GM23338 (cell line): ENCODE results near the gene PDP2. TPM values are rescaled to one million over a fixed set of nuclear protein-coding genes. Genes with fewer than 3 reads are reported as not detected.
A peak's percentile ranks its signal among the peaks of the same experiment; 100 is the strongest.

ENCODE experiments used
- ATAC-seq: fragments of 200-7000 bp; cut with Tn5 transposase; 3 replicates; pipeline ENCODE4 v1.9.1; 2020
- DNase-seq: peaks from one replicate; pipeline ENCODE4 v3.0.0-alpha.2; 2015; ENCODE audit warnings: low spot score
- H2AFZ ChIP-seq: fragments of 200-600 bp; sonication (generic); 2 replicates; pipeline ENCODE4 v1.8.0; 2016; ENCODE audit warnings: antibody characterized with exemption, mild to moderate bottlenecking, moderate library complexity
- H3F3A ChIP-seq: fragments of 200-600 bp; sonication (generic); replicated peaks from 2 replicates; pipeline ENCODE4 v1.8.0; 2017; ENCODE audit warnings: antibody characterized with exemption, mixed run types, low read depth
- H3K27ac ChIP-seq: fragments of 200-600 bp; sonication (generic); 2 replicates; pipeline ENCODE4 v1.6.1; 2016; ENCODE audit warnings: low read depth
- H3K27me3 ChIP-seq: fragments of 200-600 bp; sonication (generic); 2 replicates; pipeline ENCODE4 v1.8.0; 2016; ENCODE audit warnings: mild to moderate bottlenecking, mixed run types, moderate library complexity; ENCODE audit not compliant: insufficient read depth
- H3K36me3 ChIP-seq: fragments of 200-600 bp; sonication (generic); 2 replicates; pipeline ENCODE4 v1.8.0; 2016; ENCODE audit warnings: mild to moderate bottlenecking; ENCODE audit not compliant: insufficient read depth
- H3K4me1 ChIP-seq: fragments of 200-600 bp; sonication (generic); 2 replicates; pipeline ENCODE4 v1.8.0; 2016; ENCODE audit warnings: mild to moderate bottlenecking, moderate library complexity; ENCODE audit not compliant: insufficient read depth
- H3K4me2 ChIP-seq: fragments of 200-600 bp; sonication (generic); 2 replicates; pipeline ENCODE4 v1.7.1; 2017; ENCODE audit warnings: mixed run types
- H3K4me3 ChIP-seq: fragments of 200-600 bp; sonication (generic); 2 replicates; pipeline ENCODE4 v1.6.1; 2016; ENCODE audit warnings: mixed run types
- H3K79me2 ChIP-seq: fragments of 200-600 bp; sonication (generic); replicated peaks from 2 replicates; pipeline ENCODE4 v1.8.0; 2017; ENCODE audit warnings: mild to moderate bottlenecking; ENCODE audit not compliant: insufficient read depth
- H3K9me2 ChIP-seq: fragments of 200-600 bp; sonication (generic); 2 replicates; pipeline ENCODE4 v1.8.0; 2017; ENCODE audit not compliant: insufficient read depth
- H4K20me1 ChIP-seq: fragments of 200-600 bp; sonication (generic); replicated peaks from 2 replicates; pipeline ENCODE4 v1.8.0; 2017; ENCODE audit warnings: mild to moderate bottlenecking; ENCODE audit not compliant: insufficient read depth
- H3K27ac Mint-ChIP-seq: 2 replicates; pipeline ENCODE4 v1.8.0; 2020; ENCODE audit warnings: inconsistent platforms, mild to moderate bottlenecking, moderate library complexity, mixed read lengths
- H3K27me3 Mint-ChIP-seq: 3 replicates; pipeline ENCODE4 v1.8.0; 2022; ENCODE audit warnings: low read depth, mild to moderate bottlenecking, moderate library complexity, mixed read lengths, inconsistent platforms; ENCODE audit not compliant: insufficient read depth, poor library complexity
- H3K36me3 Mint-ChIP-seq: 3 replicates; pipeline ENCODE4 v1.8.0; 2021; ENCODE audit warnings: low read depth, mild to moderate bottlenecking, inconsistent platforms, moderate library complexity, mixed read lengths
- H3K4me1 Mint-ChIP-seq: 3 replicates; pipeline ENCODE4 v1.8.0; 2020; ENCODE audit warnings: mild to moderate bottlenecking, inconsistent platforms, mixed read lengths
- H3K4me3 Mint-ChIP-seq: 3 replicates; pipeline ENCODE4 v1.8.0; 2021; ENCODE audit warnings: moderate library complexity, mild to moderate bottlenecking, inconsistent platforms, mixed read lengths
- H3K9me3 Mint-ChIP-seq: 3 replicates; pipeline ENCODE4 v1.8.0; 2020; ENCODE audit warnings: moderate library complexity, mild to moderate bottlenecking, inconsistent platforms, mixed read lengths
- CREB1 ChIP-seq: fragments of 250-450 bp; sonication (Bioruptor Pico); IDR thresholded peaks from 2 replicates; pipeline ENCODE4 v1.5.0; 2020; ENCODE audit warnings: low read depth, mild to moderate bottlenecking, moderate library complexity
- CTCF ChIP-seq, 2 experiments: fragments of 200-600 bp in 1 of 2; sonication (generic) in 1 of 2; conservative IDR thresholded peaks; 2 replicates each; pipeline versions ENCODE4 v1.5.1 to v1.6.1; 2016 to 2017; ENCODE audit warnings: antibody characterized with exemption in 2 of 2, low read depth in 2 of 2, mild to moderate bottlenecking in 2 of 2, moderate library complexity in 1 of 2
- ETS1 ChIP-seq: IDR thresholded peaks from 2 replicates; pipeline ENCODE4 v1.6.1; 2016; ENCODE audit warnings: antibody characterized with exemption
- EZH2 ChIP-seq: fragments of 200-600 bp; sonication (generic); IDR thresholded peaks from one replicate; pipeline ENCODE4 v1.8.0; 2017; ENCODE audit warnings: antibody characterized with exemption, mild to moderate bottlenecking, low read depth; ENCODE audit not compliant: unreplicated experiment
- POLR2AphosphoS5 ChIP-seq: IDR thresholded peaks from 2 replicates; pipeline ENCODE4 v1.6.1; 2016; ENCODE audit warnings: antibody characterized with exemption, low read depth
- STAT1 ChIP-seq: IDR thresholded peaks from one replicate; pipeline ENCODE4 v1.6.1; 2016; ENCODE audit warnings: antibody characterized with exemption; ENCODE audit not compliant: unreplicated experiment
- ZNF462 ChIP-seq: fragments of 250-450 bp; sonication (Bioruptor Pico); IDR thresholded peaks from 2 replicates; pipeline ENCODE4 v1.5.0; 2020; ENCODE audit warnings: mild to moderate bottlenecking, moderate library complexity
- polyA plus RNA-seq: library from polyadenylated mRNA; unstranded; fragments of >200 nt; fragmentation: Nextera tagmentation; extraction: Ambion mirVana; gene quantifications from 2 replicates; pipeline ENCODE4 v1.2.1, GENCODE V29; 2016
- total RNA-seq: library from RNA; depleted of rRNA; stranded (reverse); fragments of >200 nt; shearing (Covaris generic); gene quantifications from 2 replicates; pipeline ENCODE4 v1.2.3, GENCODE V29; 2014

The PDP2 gene
- total and polyA plus RNA-seq, 2 experiments from 2014 or later, result 9.0 to 23.2 TPM

DNA sequence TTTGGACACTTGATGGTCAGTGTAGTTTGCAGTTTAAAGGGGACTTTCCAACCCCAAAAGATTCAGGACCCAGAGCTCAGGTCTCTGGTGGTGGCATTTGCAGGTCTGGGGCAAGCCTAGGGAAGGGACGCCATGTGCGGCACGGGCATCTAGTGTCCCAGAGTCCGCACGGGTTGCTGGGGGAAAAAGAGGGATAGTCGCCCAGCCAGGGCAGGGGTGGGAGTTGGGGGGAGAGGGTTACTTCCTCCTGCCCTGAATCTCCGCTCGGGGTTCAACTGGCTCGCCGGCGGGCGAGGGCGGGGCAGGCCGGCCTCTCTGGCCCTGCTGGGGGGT lies 36.3 kb upstream of the PDP2 start:
- Mint-ChIP-seq H3K4me1 (peaks cover 16% of the 10 kb centered on the region), H3K27me3 (peaks cover 40% of the 10 kb centered on the region), H3K4me3 (peak overlapping the region; percentile 76), H3K9me3 (no peaks in the 10 kb centered on the region; the same call in 2 of the 3 replicates), H3K27ac (no peak overlapping the region), H3K36me3 (no peaks in the 10 kb centered on the region)
- H3K4me3 ChIP-seq, result peak overlapping the region; percentile 69
- no peaks in the 10 kb centered on the region for H3K36me3 ChIP-seq
- H3K27me3 ChIP-seq, result peaks cover 51% of the 10 kb centered on the region
- H3F3A ChIP-seq, result 0 out of 2 replicates have a peak, but pooled peaks cover 6% of the 10 kb centered on the region
- H4K20me1 ChIP-seq, result no peaks in the 10 kb centered on the region
- H3K27ac ChIP-seq, result no peak overlapping the region
- peak overlapping the region; percentile 99 for H2AFZ ChIP-seq
- ATAC-seq (no peak; the same call in 2 of the 3 replicates), DNase-seq (peak; percentile 73)
- TF ChIP-seq CTCF (conservative IDR thresholded peaks at IDR 0.05; ENCODE audit: low read depth in 2 of 2) (no peak), POLR2AphosphoS5 (peak; percentile 21; the same call in 1 of the 2 replicates)
- no peaks in the 10 kb centered on the region for H3K79me2 ChIP-seq
- no peaks in the 10 kb centered on the region; the same call in 1 of the 2 replicates for H3K9me2 ChIP-seq
- peak overlapping the region; percentile 86 for H3K4me2 ChIP-seq
- no peaks in the 10 kb centered on the region; the same call in 1 of the 2 replicates for H3K4me1 ChIP-seq

GRCh38 chr16:66844342-66845079 lies 35.8 kb upstream of the PDP2 start, which contains the start of gene CA7:
CA7 (plus strand) TSS chr16:66844414; CDS start chr16:66844488, 74 bp downstream.
- H3K9me3 Mint-ChIP-seq, result no peaks in the 10 kb centered on the region; the same call in 2 of the 3 replicates
- H3K36me3 Mint-ChIP-seq, result no peaks in the 10 kb centered on the region
- DNase-seq (peak; percentile 62), ATAC-seq (peak; percentile 77)
- peaks cover 16% of the 10 kb centered on the region for H3K4me1 Mint-ChIP-seq
- H3K36me3 ChIP-seq, result no peaks in the 10 kb centered on the region
- H3K4me3 ChIP-seq, result peak within 1 kb of the TSS; percentile 69
- 0 out of 2 replicates have a peak, but pooled peaks cover 6% of the 10 kb centered on the region for H3F3A ChIP-seq
- peak within 1 kb of the TSS; percentile 86 for H3K4me2 ChIP-seq
- H4K20me1 ChIP-seq, result no peaks in the 10 kb centered on the region
- H3K27me3 ChIP-seq, result peaks cover 51% of the 10 kb centered on the region
- peaks cover 40% of the 10 kb centered on the region for H3K27me3 Mint-ChIP-seq
- peak within 1 kb of the TSS; percentile 99 for H2AFZ ChIP-seq
- no peak within 1 kb of the TSS for H3K27ac Mint-ChIP-seq
- no peaks in the 10 kb centered on the region; the same call in 1 of the 2 replicates for H3K4me1 ChIP-seq
- H3K27ac ChIP-seq, result no peak within 1 kb of the TSS
- H3K79me2 ChIP-seq, result no peaks in the 10 kb centered on the region
- no peaks in the 10 kb centered on the region; the same call in 1 of the 2 replicates for H3K9me2 ChIP-seq
- H3K4me3 Mint-ChIP-seq, result peak within 1 kb of the TSS; percentile 76
- no peak for TF ChIP-seq CREB1 (CRISPR knock-in tag)
- TF ChIP-seq CTCF (conservative IDR thresholded peaks at IDR 0.05; ENCODE audit: low read depth in 2 of 2), result 0 out of 4 replicates have a peak, but pooled peaks of 1 of the 2 experiments have one; percentile 8
- TF ChIP-seq EZH2, result peak; percentile 44
- TF ChIP-seq STAT1, result no peak
- no peak for TF ChIP-seq ZNF462 (CRISPR knock-in tag)
- no peak for TF ChIP-seq ETS1
